GM12892 (cell line): ENCODE data around the gene JDP2.
"Not testable (repeated sequence)": the region's sequence is repeated elsewhere in the genome, so short reads cannot be mapped to it uniquely, and the experiment has no call there.

Experiments
- DNase-seq: peaks from one replicate; pipeline ENCODE4 v3.0.0; 2011; ENCODE audit not compliant: insufficient read length
- FAIRE-seq: peaks from 2 replicates; lab custom pipeline; 2011; peaks lifted over from hg19 to GRCh38; lab: Jason Lieb, UNC
- POLR2A ChIP-seq: IDR thresholded peaks from 2 replicates; pipeline ENCODE4 v1.6.1; 2011; ENCODE audit warnings: low read depth, low read length, control low read depth
- POLR2AphosphoS5 ChIP-seq: IDR thresholded peaks from 2 replicates; pipeline ENCODE4 v1.6.1; 2011; ENCODE audit warnings: low read depth, low read length, control low read depth
- TAF1 ChIP-seq: IDR thresholded peaks from 2 replicates; pipeline ENCODE4 v1.6.1; 2011; ENCODE audit warnings: low read depth, mild to moderate bottlenecking, control low read depth, low read length, borderline replicate concordance

The JDP2 gene

DNA sequence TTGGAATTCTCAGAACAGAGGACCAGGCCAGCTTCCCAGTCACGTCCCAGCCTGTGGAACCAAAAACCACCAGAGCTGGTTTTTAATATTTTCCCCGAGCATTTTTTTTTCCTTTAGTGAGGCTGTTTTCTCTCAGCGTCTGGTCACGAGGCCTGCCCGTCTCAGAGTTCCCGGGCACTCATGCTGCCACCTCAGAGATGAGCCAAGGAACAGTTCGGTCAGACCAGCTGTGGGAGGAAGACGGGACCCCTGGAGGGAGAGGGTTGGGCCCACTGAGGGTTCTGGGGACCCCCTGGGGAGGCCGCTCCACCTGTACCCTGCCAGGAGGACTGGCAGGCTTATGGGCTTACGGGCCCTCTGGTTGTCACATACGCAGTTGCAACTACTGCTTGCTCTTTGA, 39.9 kb downstream of the JDP2 start:
- no peak for TF ChIP-seq POLR2A
- no peak for TF ChIP-seq POLR2AphosphoS5
- no peak for TF ChIP-seq TAF1
- no peak for DNase-seq
- FAIRE-seq, result no peak

DNA sequence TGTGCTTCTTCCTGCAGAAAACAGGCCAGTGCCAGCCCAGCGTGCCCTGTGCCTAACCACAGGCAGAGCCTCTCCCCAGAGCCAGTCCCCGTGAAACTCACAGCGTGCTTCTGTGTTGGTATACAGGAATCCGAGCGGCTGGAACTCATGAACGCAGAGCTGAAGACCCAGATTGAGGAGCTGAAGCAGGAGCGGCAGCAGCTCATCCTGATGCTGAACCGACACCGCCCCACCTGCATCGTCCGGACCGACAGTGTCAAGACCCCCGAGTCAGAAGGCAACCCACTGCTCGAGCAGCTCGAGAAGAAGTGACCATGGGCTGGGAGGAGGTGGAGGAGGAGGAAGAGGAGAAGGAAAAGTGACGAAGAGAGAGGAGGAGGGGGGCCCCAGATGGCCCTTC, 41.3 kb downstream of the JDP2 start:
- DNase-seq (no peak), FAIRE-seq (no peak)
- no peak for TF ChIP-seq TAF1
- TF ChIP-seq POLR2AphosphoS5, result no peak
- no peak for TF ChIP-seq POLR2A

DNA sequence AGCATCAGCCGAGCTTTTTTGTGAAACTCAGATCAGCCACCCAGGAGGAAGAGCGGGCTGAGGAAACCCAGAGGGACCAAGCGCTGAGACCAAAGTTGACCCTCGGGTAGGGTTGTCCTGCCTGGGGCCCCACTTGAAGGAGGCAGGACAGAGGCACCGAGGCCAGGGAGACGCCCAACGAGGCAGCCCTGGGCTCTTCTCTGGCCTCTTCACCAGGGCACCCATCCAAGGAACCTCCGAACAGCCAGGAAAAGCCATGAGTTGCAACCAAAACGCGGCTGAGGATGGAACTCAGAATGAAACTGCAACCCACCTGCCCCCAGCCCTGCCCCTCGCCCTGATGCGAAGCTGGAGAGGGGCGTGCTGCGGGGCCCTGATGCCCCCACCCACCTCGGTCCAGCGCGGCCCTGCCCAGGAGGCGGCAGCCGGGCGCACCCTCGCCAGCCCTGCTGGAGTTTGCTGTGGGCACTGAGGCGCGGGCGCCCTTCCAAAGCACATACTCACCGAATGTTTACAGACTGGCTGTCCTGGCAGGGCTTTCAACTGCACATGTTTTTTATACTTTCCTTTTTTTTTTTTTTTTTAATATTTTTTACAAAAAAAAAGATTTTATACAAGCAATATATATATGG, 41.9 kb downstream of the JDP2 start:
- DNase-seq, result no peak
- TF ChIP-seq POLR2A (no peak), POLR2AphosphoS5 (no peak), TAF1 (no peak)
- no peak for FAIRE-seq

DNA sequence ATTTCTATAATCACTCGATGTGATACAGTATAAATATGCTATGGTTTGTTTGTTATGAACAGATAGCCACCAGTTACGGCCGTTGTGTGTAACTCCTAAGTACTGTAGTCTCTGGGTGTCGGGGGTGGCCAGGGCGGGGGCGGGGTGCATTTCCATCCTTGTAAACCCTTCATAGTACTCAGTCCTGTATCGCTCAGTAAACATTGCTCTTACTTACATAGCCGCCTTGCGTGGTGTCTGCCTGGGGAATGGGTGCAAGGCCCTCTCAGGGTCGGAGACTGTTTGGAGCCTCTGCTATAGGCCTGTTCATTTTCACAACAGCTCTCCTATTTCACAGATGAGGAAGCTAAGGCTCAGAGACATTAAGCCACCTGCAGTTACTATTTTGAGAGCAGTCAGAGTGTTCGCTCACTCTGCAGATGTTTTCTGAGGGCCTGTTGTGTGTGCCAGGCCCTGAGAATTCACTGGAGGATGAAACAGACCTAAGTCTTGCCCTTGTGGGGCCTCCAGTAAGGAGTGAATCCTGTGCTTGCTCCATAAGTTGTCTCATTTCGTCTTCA, 42.5 kb downstream of the JDP2 start:
- DNase-seq (no peak), FAIRE-seq (no peak)
- TF ChIP-seq POLR2AphosphoS5 (no peak), POLR2A (no peak), TAF1 (no peak)

DNA sequence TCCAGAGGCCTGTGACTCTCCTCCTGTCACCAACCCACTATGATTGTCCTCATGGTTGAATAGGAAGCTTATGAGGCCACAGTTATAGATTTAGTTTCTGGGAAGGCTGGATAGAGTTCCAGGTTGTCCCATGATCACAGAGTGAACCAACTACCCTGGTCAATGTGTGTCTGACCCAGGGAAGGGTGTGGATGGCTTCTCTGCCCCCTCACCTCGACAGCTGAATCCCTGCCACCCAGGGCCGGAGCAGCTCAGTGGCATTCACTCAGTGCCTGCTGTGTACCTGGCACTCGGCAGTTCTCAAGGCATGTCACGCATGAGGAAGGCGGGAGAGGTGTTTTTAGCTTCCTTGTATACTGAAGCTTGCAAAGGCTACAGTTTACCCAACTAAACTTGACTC, 43.2 kb downstream of the JDP2 start:
- DNase-seq, result no peak
- TF ChIP-seq TAF1, result no peak
- no peak for TF ChIP-seq POLR2A
- no peak for FAIRE-seq

DNA sequence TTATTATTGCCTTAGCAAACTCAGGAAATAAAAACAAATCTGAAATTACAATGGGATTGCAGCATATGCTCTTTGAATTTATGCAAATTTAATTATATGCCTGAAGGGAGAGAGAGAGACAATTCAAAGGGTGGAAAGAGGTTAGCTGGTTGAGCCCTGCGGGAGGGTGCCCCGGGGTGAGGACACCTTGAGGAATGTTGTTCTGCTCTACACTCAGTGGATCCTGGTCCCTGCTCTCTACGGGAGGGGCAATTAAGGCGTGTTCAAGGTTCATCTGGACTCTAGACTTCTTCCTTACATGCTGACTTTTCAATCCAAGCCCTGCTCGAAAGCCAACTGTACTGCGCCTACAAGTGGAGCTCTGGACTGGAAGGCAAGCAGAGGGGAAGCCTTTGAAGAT, 46.3 kb downstream of the JDP2 start:
- DNase-seq, FAIRE-seq: not testable (repeated sequence)

DNA sequence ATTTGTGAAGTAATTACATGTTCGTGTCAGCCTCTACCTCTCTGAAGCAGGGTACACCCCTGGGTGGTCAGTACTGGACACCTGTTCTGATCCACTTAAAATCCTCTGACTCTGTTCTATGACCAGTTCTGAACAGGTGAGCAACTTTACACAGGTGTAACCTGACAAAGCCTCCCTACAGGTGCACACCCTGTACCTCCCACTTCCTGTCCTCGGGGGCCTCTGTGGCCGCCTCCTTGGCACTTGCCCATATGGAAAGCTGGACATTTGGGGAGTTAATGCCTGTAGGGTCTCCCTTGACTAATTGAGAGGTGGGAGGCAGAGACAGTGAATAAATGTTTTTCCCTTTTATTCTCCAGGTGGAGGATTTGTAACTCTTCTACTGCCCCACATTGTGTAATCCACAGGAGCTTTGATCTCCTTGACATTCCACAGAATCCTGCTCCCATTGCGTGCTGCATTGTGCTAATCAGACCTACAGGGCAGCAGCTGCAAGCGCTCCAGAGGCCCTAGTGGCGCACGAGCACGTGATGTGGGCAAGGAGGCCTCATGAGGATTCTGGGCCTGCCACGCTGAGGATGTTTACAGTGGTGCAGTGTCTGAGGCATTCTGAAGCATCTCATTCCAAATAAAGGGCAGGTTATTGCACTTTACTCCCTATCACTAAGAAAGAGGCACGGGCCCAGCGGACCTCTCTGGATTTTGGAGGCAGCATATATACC, 48.6 kb downstream of the JDP2 start:
- DNase-seq, result no peak
- no peak for FAIRE-seq

DNA sequence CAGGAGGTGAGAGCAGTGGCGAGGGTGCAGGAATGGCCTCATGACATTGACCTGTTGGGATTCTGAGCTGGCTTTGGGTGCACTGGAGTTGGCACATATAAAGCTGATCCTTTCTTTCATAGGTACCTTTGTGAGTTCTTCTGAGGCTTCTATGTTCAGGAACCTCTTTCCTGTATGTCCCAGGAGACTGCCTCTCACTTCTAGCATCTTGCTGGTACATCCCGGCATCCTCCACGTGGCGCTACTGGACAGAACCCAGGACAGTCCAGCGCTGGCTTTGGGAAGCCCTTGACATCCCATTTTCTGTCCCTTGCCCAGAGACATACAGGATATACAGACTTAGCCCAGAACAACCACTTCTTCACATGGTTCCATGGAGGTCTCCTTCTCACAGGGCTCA, 50.1 kb downstream of the JDP2 start:
- DNase-seq, result no peak
- FAIRE-seq, result no peak
- TF ChIP-seq POLR2AphosphoS5, result no peak
- no peak for TF ChIP-seq TAF1
- no peak for TF ChIP-seq POLR2A

More for the DNA sequence above, 48.6 kb downstream of the JDP2 start:
- TF ChIP-seq POLR2AphosphoS5 (no peak), TAF1 (no peak), POLR2A (no peak)

DNA sequence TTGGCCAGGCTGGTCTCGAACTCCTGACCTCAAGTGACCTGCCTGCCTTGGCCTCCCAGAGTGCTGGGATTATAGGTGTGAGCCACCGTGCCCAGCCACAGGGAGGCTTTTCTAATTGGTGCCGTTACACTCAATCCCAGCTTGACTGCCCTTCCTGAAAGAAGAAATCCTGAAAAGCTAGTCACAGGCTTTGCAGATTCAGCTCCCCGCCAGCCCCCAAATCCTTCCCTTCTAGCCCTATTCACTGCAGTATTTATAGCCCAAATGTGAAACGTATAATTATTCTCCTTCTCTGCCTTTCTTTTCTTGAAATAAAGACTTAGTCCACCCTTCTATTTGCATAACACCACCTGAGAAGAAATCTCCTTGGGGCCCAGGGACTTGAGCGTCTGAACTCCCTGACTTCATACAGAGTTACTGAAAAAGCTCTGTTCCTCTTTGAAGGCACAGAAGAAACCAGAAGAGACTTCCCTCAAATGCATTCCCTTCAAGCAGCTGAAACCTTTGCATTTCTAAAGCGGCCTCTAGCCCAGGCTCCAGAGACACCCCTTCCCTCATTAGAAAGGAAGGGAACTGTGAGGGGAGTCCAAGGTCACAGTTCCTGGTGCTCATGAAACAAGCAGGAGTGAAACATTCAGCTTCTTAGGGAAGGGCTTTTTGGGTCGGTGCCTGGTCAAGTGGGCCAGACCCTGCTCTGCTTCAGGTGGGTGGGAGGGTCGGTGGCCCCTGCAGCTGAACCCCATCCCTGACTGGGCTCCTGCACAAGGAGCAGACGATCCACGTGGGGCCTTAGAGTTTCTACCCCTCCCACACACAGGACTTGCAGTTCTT, 52.2 kb downstream of the JDP2 start:
- DNase-seq (peak; percentile 60), FAIRE-seq (peak; percentile 86)
- no peak for TF ChIP-seq POLR2A

DNA sequence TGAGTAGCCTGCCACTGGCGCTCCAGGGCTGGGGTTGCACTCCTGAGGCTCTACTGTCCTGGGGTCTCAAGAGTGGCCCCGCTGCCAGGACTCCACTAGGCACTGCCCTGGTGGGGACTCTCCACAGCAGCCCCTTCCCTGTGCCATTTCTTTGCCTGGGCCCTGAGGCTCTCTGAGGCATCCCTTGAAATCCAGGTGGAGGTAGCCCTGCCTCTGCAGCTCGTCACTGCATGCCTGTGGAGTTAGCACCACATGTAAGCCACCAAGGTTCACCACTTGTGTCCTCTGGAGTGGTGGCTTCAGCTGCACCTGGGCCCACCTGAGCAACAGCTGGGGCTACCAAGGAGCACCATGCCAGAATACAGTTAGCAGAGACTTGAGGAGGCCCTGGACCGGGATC, 54.5 kb downstream of the JDP2 start:
- no peak for FAIRE-seq
- no peak for TF ChIP-seq POLR2AphosphoS5
- no peak for TF ChIP-seq TAF1
- no peak for TF ChIP-seq POLR2A
- DNase-seq, result no peak

DNA sequence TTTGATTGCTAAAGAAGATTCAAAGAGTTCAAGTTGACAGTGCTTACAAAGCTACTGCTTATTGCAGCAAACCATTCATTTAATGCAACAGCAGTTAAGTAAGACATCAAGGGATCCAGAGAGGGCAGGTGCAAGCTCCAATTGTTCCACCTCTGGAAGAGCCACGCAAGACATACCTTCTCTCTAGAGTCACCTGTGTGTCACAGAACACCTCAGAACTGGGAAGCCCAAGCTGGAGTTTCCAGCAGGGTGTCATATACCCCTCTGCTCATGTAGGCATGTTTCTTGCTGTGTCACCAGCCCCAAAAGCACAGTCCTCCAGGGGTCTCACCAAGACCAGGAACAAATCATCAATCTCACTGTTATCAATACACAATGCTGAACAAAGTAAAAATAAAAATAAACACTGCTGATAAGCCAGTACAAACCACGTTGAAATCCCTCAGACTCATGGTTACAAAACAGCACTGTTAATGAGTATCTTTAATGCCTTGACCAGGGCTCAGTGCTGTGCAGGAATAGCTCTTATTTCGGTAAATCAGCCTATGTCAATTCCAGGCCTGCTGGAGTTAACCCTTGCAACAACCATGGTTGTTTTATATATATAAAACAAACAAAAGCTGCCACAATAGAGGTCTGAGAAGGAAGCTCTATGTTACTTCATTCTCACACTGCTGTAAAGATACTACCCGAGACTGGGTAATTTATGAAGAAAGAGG, 57.0 kb downstream of the JDP2 start:
- DNase-seq, result no peak
- TF ChIP-seq POLR2A (no peak), POLR2AphosphoS5 (no peak), TAF1 (no peak)
- FAIRE-seq, result no peak

DNA sequence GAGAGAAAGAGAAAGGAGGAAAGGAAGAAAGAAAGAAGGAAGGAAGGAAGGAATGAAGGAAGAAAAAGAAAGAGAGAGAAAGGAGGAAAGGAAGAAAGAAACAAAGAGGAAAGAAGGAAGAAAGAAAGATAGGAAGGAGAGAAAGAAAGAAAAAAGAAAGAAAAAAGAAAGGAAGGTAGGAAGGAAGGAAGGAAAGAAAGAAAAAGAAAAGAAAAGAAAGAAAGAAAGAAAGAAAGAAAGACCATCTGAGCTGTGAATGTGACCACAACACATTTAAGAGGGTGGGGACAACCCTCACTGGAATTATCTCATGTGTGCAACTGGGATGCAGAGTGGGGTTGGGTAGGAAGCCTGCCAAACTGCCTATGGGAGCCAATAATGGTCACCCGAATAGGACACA, 58.5 kb downstream of the JDP2 start:
- DNase-seq (no peak), FAIRE-seq (no peak)
- no peak for TF ChIP-seq POLR2AphosphoS5
- TF ChIP-seq POLR2A, result no peak
- no peak for TF ChIP-seq TAF1
